GM18511 (cell line): Measurements from ENCODE around the gene TRAP1.
"Not testable (repeated sequence)": the region's sequence is repeated elsewhere in the genome, so short reads cannot be mapped to it uniquely, and the experiment has no call there.

Experiments
- ATAC-seq: cut with Tn5 transposase; IDR thresholded peaks from one replicate; pipeline ENCODE4 v1.9.1; 2021; ENCODE audit warnings: mild to moderate bottlenecking, moderate library complexity; ENCODE audit not compliant: unreplicated experiment

Gene TRAP1

DNA sequence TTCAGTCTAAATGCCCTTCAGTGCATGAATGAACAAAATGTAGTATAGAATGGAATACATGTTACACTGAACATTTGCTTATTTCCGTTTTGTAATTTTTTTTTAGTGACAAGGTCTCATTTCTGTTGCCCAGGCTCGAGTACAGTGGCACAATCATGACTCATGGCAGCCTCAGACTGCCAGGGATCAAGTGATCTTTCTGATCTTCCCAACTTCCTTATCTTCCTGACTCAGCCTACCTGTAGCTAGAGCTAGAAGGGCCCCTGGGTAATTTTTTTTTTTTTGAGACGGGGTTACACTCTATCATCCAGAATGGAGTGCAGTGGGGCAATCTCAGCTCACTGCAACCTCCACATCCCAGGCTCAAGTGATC lies 98.6 kb downstream of the TRAP1 start:
- no peak for ATAC-seq

- ATAC-seq, result no peak
Measured at GRCh38 chr16:3612510-3613466, 104.5 kb downstream of the TRAP1 start.

DNA sequence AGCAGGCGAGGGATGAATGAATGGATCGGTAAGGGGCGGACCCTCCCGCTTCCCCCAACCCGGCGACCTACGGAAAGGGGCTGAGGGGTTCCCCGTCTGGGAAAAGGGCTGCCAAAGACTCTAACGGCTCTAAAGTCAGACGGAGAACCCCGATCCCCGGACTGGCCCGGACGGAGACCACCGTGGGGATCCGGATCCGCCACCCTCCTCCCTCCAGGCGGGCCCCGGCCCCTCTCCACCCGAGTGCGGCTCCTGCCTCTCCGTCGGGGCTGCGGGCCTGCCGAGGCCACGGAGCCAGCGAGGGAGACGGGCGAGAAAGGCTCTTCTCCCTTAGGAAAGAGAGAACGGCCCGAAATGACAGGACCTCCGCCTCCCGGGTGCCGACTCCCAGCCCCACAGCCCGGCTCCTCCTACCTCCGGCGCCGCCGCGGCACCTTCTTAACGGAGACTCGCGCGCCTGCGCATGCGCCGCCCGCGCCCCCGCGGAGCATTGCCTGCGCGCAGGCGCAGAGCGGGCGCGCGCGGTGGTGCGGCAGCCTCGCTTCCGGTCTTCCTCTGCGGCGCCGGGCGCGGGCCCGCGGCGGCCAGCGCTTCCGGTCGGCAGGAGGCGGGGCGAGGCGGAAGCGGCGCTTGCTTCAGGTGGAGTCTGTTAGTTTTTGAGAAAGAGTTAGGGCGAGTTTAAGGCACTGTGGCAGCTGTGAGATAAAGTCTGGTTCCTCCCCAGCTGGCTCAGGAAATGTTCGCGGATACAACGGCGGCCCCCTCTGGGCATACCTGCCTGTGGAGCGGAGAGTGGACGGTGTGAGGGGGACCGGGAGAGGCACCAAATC lies 106.0 kb downstream of the TRAP1 start, which contains the start of gene SLX4:
Gene SLX4 (minus strand): TSS at position 461 of the 830 bp plus-strand sequence. CDS start 2,642 bp downstream, outside the sequence.
- peak; percentile 91 for ATAC-seq

- ATAC-seq, result no peak
Measured at GRCh38 chr16:3610698-3611145, 106.6 kb downstream of the TRAP1 start.

DNA sequence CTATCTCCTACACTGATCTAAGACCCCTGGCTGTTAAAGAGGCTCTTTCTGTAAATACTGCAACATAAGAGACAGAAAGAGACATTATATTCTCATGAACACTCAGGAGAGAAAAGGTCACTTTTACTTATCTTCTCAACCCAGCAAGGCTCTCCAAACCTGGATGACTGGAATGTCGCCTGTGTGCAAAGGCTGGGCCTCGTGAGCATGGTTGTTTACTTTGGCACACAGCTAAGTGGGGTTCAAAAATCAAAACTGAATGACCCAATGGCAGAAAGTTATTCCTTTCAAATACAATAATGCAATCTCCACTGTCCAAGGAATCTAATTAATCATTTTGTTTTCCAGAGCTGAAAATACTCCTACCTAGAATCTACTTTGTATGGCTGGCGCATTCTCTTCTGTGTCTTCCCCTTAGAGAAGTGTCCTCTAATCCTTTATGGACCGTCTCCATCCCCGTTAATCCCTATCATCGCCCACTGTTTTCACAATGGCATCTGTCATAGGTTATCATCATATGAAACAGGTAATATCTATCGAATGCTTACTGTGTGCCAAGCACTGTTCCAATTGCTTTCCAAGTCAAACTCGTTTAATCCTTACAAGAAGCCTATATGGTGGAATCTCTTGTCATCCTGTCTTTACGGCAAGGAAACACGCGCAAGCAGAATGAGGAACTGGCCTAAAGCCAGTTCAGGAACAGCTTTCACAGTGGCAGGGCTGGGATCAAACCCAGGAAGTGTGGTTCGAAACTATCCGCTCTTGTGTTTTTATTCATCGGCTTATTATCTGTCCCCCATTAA lies 107.2 kb downstream of the TRAP1 start:
- no peak for ATAC-seq

DNA sequence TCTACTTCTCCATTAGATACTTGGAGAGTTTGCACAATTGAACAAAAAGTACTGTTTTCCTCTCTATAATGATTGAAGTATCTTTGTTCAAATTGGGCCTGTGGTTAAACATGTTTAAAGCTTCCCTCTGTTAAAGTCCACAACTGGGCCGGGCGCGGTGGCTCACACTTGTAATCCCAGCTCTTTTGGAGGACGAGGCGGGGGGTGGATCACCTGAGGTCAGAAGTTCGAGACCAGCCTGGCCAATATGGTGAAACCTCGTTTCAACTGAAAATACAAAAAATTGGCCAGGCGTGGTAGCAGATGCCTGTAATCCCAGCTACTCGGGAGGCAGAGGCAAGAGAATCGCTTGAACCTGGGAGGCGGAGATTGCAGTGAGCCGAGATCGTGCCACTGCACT lies 108.3 kb downstream of the TRAP1 start:
- not testable (repeated sequence) for ATAC-seq

GRCh38 chr16:3608069-3608468 lies 109.3 kb downstream of the TRAP1 start:
- ATAC-seq, result no peak
